ENCODE measurements around the gene ATP9A.

- TF ChIP-seq, protein P1, sequence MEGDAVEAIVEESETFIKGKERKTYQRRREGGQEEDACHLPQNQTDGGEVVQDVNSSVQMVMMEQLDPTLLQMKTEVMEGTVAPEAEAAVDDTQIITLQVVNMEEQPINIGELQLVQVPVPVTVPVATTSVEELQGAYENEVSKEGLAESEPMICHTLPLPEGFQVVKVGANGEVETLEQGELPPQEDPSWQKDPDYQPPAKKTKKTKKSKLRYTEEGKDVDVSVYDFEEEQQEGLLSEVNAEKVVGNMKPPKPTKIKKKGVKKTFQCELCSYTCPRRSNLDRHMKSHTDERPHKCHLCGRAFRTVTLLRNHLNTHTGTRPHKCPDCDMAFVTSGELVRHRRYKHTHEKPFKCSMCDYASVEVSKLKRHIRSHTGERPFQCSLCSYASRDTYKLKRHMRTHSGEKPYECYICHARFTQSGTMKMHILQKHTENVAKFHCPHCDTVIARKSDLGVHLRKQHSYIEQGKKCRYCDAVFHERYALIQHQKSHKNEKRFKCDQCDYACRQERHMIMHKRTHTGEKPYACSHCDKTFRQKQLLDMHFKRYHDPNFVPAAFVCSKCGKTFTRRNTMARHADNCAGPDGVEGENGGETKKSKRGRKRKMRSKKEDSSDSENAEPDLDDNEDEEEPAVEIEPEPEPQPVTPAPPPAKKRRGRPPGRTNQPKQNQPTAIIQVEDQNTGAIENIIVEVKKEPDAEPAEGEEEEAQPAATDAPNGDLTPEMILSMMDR (IDR thresholded peaks at IDR 0.05), result no peak
- TF ChIP-seq POLR2A (IDR thresholded peaks at IDR 0.05), result no peak
Observed at GRCh38 chr20:51654060-51654459, 114.1 kb downstream of the ATP9A start.

Measured in testis (tissue), 2 donors.